K562 (cell line): Measurements from ENCODE around the gene PUS7. TPM values are rescaled to one million over a fixed set of nuclear protein-coding genes. Genes with fewer than 3 reads are reported as not detected.

ENCODE experiments used
- ATAC-seq: fragments of 200-7000 bp; cut with Tn5 transposase; 3 replicates; pipeline ENCODE4 v1.9.1; 2020; ENCODE audit warnings: moderate library complexity
- BruUV-seq: library from RNA; stranded (reverse); fragments of 400-500 nt; replicated peaks from 2 replicates; lab custom pipeline; 2021; lab: Mats Ljungman, UMichigan
- CTCF ChIA-PET: fragments of 300-600 bp; formaldehyde crosslinking; extraction: SDS; loops from one replicate; lab custom pipeline; 2021; ENCODE audit warnings: low intra/inter-chr PET ratio; lab: Yijun Ruan, JAX
- POLR2A ChIA-PET: fragments of 300-600, 350-650 bp; sonication (Branson Sonifier 250); formaldehyde crosslinking; extraction: SDS; loops from one replicate; lab custom pipeline; 2021; ENCODE audit warnings: antibody characterized with exemption, inconsistent platforms; lab: Yijun Ruan, JAX
- DNase-seq, 4 experiments: peaks; one replicate each; pipeline versions ENCODE4 v3.0.0 to v3.0.0-alpha.2; 2011 to 2018; ENCODE audit warnings: low spot score in 3 of 4, mixed read lengths in 3 of 4; ENCODE audit errors: extremely low read depth in 1 of 4
- FAIRE-seq: peaks from 2 replicates; lab custom pipeline; 2011; peaks lifted over from hg19 to GRCh38; lab: Jason Lieb, UNC
- H2AFZ ChIP-seq: 2 replicates; pipeline ENCODE4 v1.6.0; 2011; ENCODE audit warnings: low read depth, low read length, control low read depth, inconsistent platforms
- H3K27ac ChIP-seq: fragments of 200-600 bp; 3 replicates; pipeline ENCODE4 v1.8.0; 2011; ENCODE audit warnings: low read depth, mild to moderate bottlenecking, control low read depth, inconsistent platforms, low read length, moderate library complexity, mixed read lengths; ENCODE audit errors: extremely low read depth
- H3K27me3 ChIP-seq, 2 experiments: fragments of 300-600 bp in 1 of 2; 2 replicates in 1 of 2; 3 replicates in 1 of 2; pipeline versions ENCODE4 v1.6.0 to v1.8.0; 2011; ENCODE audit warnings: inconsistent platforms in 2 of 2, low read length in 2 of 2, mild to moderate bottlenecking in 1 of 2, mixed read lengths in 1 of 2, moderate library complexity in 1 of 2; ENCODE audit not compliant: control insufficient read depth in 2 of 2, insufficient read depth in 2 of 2
- H3K36me3 ChIP-seq: fragments of 300-600 bp; 3 replicates; pipeline ENCODE4 v1.8.0; 2011; ENCODE audit warnings: mild to moderate bottlenecking, low read length, inconsistent platforms; ENCODE audit not compliant: control insufficient read depth, insufficient read depth
- H3K4me1 ChIP-seq, 2 experiments: fragments of 200-600 bp in 1 of 2; replicated peaks in 1 of 2; 2 replicates in 1 of 2; 3 replicates in 1 of 2; pipeline versions ENCODE4 v1.5.1 to v1.8.0; 2011; ENCODE audit warnings: inconsistent platforms in 2 of 2, low read length in 2 of 2, mild to moderate bottlenecking in 1 of 2, mixed read lengths in 1 of 2, moderate library complexity in 1 of 2; ENCODE audit not compliant: control insufficient read depth in 2 of 2, insufficient read depth in 2 of 2
- H3K4me2 ChIP-seq: 2 replicates; pipeline ENCODE4 v1.6.1; 2011; ENCODE audit warnings: low read length, control low read depth, inconsistent platforms, mixed read lengths; ENCODE audit not compliant: insufficient read depth
- H3K4me3 ChIP-seq: fragments of 200-600 bp; sonication (generic), shearing (Covaris generic); 2 replicates; pipeline ENCODE4 v1.5.1; 2016; ENCODE audit warnings: control low read depth, inconsistent platforms
- H3K79me2 ChIP-seq: fragments of 200-600 bp; 3 replicates; pipeline ENCODE4 v1.8.0; 2011; ENCODE audit warnings: low read length, inconsistent platforms; ENCODE audit not compliant: control insufficient read depth, insufficient read depth
- H3K9ac ChIP-seq, 2 experiments: 2 replicates each; pipeline versions ENCODE4 v1.6.0 to v1.6.1; 2011; ENCODE audit warnings: low read depth in 2 of 2, low read length in 2 of 2, control low read depth in 1 of 2, inconsistent platforms in 1 of 2, mild to moderate bottlenecking in 1 of 2, mixed read lengths in 1 of 2; ENCODE audit not compliant: insufficient read depth in 1 of 2
- H3K9me1 ChIP-seq: one replicate; pipeline ENCODE4 v1.6.0; 2011; ENCODE audit warnings: inconsistent platforms, mild to moderate bottlenecking, low read length, moderate library complexity; ENCODE audit not compliant: control insufficient read depth, insufficient read depth
- H3K9me3 ChIP-seq: replicated peaks from 2 replicates; pipeline ENCODE4 v1.5.1; 2011; ENCODE audit warnings: low read depth, low read length, inconsistent platforms; ENCODE audit not compliant: control insufficient read depth, insufficient read depth
- H4K20me1 ChIP-seq: replicated peaks from 2 replicates; pipeline ENCODE4 v1.6.1; 2011; ENCODE audit warnings: low read length, inconsistent platforms, mixed read lengths; ENCODE audit not compliant: control insufficient read depth, insufficient read depth
- ELF2 ChIP-seq: fragments of 250-450 bp; sonication (Bioruptor Pico); IDR thresholded peaks from 2 replicates; pipeline ENCODE4 v1.5.0; 2021; ENCODE audit warnings: mild to moderate bottlenecking
- JUN ChIP-seq, 2 experiments: sonication (generic) in 1 of 2; formaldehyde crosslinking in 1 of 2; IDR thresholded peaks; 2 replicates each; pipeline versions ENCODE4 v1.6.1 to v1.8.0; 2012 to 2022; ENCODE audit warnings: borderline replicate concordance in 2 of 2, mild to moderate bottlenecking in 2 of 2, improper control_type of control experiment in 1 of 2, low read depth in 1 of 2, low read length in 1 of 2, missing genetic modification reagents in 1 of 2
- NCOR1 ChIP-seq: fragments of 450-650 bp; IDR thresholded peaks from 2 replicates; pipeline ENCODE4 v1.6.1; 2016; ENCODE audit warnings: mild to moderate bottlenecking, moderate library complexity
- RBM15 ChIP-seq: fragments of 200-400 bp; formaldehyde crosslinking; IDR thresholded peaks from 2 replicates; pipeline ENCODE4 v1.6.1; 2018; ENCODE audit warnings: mild to moderate bottlenecking, low read length, moderate library complexity; ENCODE audit not compliant: insufficient read depth
- SETDB1 ChIP-seq: IDR thresholded peaks from one replicate; pipeline ENCODE4 v1.6.1; 2012; ENCODE audit warnings: low read length, control low read depth, inconsistent platforms
- SMARCE1 ChIP-seq: fragments of 450-650 bp; IDR thresholded peaks from 2 replicates; pipeline ENCODE4 v1.7.1; 2016; ENCODE audit warnings: mild to moderate bottlenecking
- YY1 ChIP-seq, 3 experiments: IDR thresholded peaks; 2 replicates each; pipeline ENCODE4 v1.6.1; 2011; ENCODE audit warnings: low read length in 2 of 3, mild to moderate bottlenecking in 2 of 3, moderate library complexity in 2 of 3, borderline replicate concordance in 1 of 3, control low read depth in 1 of 3, low read depth in 1 of 3; ENCODE audit not compliant: insufficient read depth in 3 of 3, insufficient replicate concordance in 2 of 3, control insufficient read depth in 1 of 3, insufficient read length in 1 of 3; ENCODE audit errors: extremely low read depth in 1 of 3
- ZNF551 ChIP-seq: fragments of 250-450 bp; sonication (Bioruptor Pico); IDR thresholded peaks from 2 replicates; pipeline ENCODE4 v1.5.0; 2021; ENCODE audit warnings: mild to moderate bottlenecking, moderate library complexity
- ZNF644 ChIP-seq: fragments of 200-800 bp; sonication (Bioruptor generic); IDR thresholded peaks from 2 replicates; pipeline ENCODE4 v1.6.1; 2016; ENCODE audit warnings: low read depth, missing genetic modification characterization, missing compliant biosample characterization
- ZNF699 ChIP-seq: fragments of 250-450 bp; sonication (Bioruptor Pico); IDR thresholded peaks from 2 replicates; pipeline ENCODE4 v1.8.0; 2021; ENCODE audit warnings: mild to moderate bottlenecking, moderate library complexity; ENCODE audit not compliant: insufficient replicate concordance
- WGBS: fragments of 100-300 bp; shearing (Covaris generic); methylation state at CpG from one replicate; pipeline ENCODE4 v1.1.6; 2016; ENCODE audit warnings: low coverage, mixed read lengths; ENCODE audit not compliant: insufficient coverage; ENCODE audit errors: missing lambda C conversion rate; 5-methylcytosine and 5-hydroxymethylcytosine counted together
- in situ Hi-C: fragments of 300-500 bp; cut with MboI; formaldehyde crosslinking; loops from 4 replicates; pipeline ENCODE4 v1.15.0; 2018; ENCODE audit warnings: inconsistent platforms, mixed read lengths
- intact Hi-C: fragments of 100-400 bp; cut with micrococcal nuclease; formaldehyde crosslinking; loops from 2 replicates; pipeline ENCODE4 v1.14.2; 2022
- polyA plus RNA-seq, 8 experiments: library from polyadenylated mRNA; depleted of rRNA in 4 of 8; stranded (reverse) in 5 of 8; unstranded in 3 of 8; fragments of >200 nt; fragmentation: Nextera tagmentation in 2 of 8; fragmentation: Illumina TruSeq in 1 of 8; extraction: Ambion mirVana in 2 of 8; extraction: Trizol in 1 of 8; gene quantifications; 2 replicates each; pipeline versions ENCODE4 v1.2.1 to v1.2.3, GENCODE V29; 2011 to 2014; ENCODE audit warnings: inconsistent platforms in 1 of 8, missing spikeins in 1 of 8
- total RNA-seq, 7 experiments: library from RNA; depleted of rRNA in 6 of 7; stranded (reverse); fragments of >200 nt in 6 of 7; fragmentation: Illumina TruSeq in 2 of 7; extraction: Trizol in 2 of 7; gene quantifications; 2 replicates each; pipeline versions ENCODE4 v1.2.1 to v1.2.3, GENCODE V29; 2011 to 2021; ENCODE audit warnings: low replicate concordance in 1 of 7
- TF ChIP-seq, protein P1 (sequence below): IDR thresholded peaks from 3 replicates; pipeline ENCODE4 v1.6.1; 2011; ENCODE audit warnings: borderline replicate concordance, mild to moderate bottlenecking, moderate library complexity; ENCODE audit not compliant: insufficient read length; ENCODE audit errors: extremely low read depth
- TF ChIP-seq, protein P2 (sequence below): sonication (generic); formaldehyde crosslinking; IDR thresholded peaks from 2 replicates; pipeline ENCODE4 v1.8.0; 2023; ENCODE audit warnings: missing genetic modification reagents, mild to moderate bottlenecking, borderline replicate concordance

Gene PUS7
- total and polyA plus RNA-seq, 9 of the 15 experiments (the other 6 are each of a cell fraction or from before 2014, with no cell fraction given) = 15.1 to 95.6 (median 63.2) TPM

DNA sequence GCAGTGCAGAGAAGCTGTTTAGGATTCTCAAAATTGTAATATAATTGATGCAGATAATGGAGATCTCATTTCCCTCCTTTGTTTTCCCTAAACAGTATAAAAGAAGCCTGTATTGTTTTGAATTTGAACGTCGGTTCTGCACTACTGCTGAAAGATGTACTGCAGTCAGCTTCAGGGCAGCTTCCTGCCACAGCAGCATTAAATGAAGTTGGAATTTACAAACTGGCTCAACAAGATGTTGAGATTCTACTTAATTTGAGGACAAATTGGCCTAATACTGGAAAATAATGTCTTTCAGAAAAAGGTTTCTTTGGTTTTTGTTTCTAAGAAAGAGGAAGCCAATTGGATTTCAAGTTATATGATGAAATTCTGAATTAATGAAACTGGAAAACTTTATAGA, 45.0 kb upstream of the PUS7 start:
- POLR2A ChIA-PET = interaction anchor here (0.5 to 1.4 kb wide), 5 partner anchors 12 to 260 kb away, joined by 3 to 4 read pairs (median 3); no protein-coding TSS in a partner anchor
- no peak for ATAC-seq
- BruUV-seq = no TSS peak

More for the DNA sequence above, 45.0 kb upstream of the PUS7 start:
- in situ Hi-C loops (no loop called here), intact Hi-C loops (no loop called here)
- WGBS = 89% methylated on average over 2 of the region's 2 CpGs
- H3K36me3 ChIP-seq = peaks cover 79% of the 10 kb centered on the region
- no peak overlapping the region for H3K4me3 ChIP-seq
- H3K9me1 ChIP-seq = no peaks in the 10 kb centered on the region
- H3K79me2 ChIP-seq = no peaks in the 10 kb centered on the region
- no peaks in the 10 kb centered on the region for H3K27me3 ChIP-seq
- no peak overlapping the region for H2AFZ ChIP-seq
- H3K4me2 ChIP-seq = no peak overlapping the region
- no peak overlapping the region for H3K27ac ChIP-seq
- no peak for FAIRE-seq
- CTCF ChIA-PET = no interaction called here
- H4K20me1 ChIP-seq = no peaks in the 10 kb centered on the region
- no peaks in the 10 kb centered on the region for H3K9me3 ChIP-seq
- no peak for TF ChIP-seq SETDB1
- no peak for TF ChIP-seq NCOR1
- TF ChIP-seq RBM15 = no peak
- no peak for TF ChIP-seq ELF2 (CRISPR knock-in tag)
- TF ChIP-seq ZNF644 (tag) = no peak
- TF ChIP-seq YY1 (IDR thresholded peaks at IDR 0.05; ENCODE audit: borderline replicate concordance in 1 of 3, control insufficient read depth in 1 of 3, extremely low read depth in 1 of 3, insufficient read depth in 3 of 3, insufficient read length in 1 of 3, insufficient replicate concordance in 2 of 3, low read depth in 1 of 3, low read length in 2 of 3) = no peak
- no peak for TF ChIP-seq ZNF699 (CRISPR knock-in tag)
- TF ChIP-seq, protein P1, sequence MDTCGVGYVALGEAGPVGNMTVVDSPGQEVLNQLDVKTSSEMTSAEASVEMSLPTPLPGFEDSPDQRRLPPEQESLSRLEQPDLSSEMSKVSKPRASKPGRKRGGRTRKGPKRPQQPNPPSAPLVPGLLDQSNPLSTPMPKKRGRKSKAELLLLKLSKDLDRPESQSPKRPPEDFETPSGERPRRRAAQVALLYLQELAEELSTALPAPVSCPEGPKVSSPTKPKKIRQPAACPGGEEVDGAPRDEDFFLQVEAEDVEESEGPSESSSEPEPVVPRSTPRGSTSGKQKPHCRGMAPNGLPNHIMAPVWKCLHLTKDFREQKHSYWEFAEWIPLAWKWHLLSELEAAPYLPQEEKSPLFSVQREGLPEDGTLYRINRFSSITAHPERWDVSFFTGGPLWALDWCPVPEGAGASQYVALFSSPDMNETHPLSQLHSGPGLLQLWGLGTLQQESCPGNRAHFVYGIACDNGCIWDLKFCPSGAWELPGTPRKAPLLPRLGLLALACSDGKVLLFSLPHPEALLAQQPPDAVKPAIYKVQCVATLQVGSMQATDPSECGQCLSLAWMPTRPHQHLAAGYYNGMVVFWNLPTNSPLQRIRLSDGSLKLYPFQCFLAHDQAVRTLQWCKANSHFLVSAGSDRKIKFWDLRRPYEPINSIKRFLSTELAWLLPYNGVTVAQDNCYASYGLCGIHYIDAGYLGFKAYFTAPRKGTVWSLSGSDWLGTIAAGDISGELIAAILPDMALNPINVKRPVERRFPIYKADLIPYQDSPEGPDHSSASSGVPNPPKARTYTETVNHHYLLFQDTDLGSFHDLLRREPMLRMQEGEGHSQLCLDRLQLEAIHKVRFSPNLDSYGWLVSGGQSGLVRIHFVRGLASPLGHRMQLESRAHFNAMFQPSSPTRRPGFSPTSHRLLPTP = no peak
- no peak for TF ChIP-seq ZNF551
- TF ChIP-seq SMARCE1 = no peak
- no peak for TF ChIP-seq JUN (IDR thresholded peaks at IDR 0.05; ENCODE audit: borderline replicate concordance, low read depth, low read length)
- no peak for TF ChIP-seq JUN (CRISPR knock-in tag; IDR thresholded peaks at IDR 0.05; ENCODE audit: borderline replicate concordance)
- TF ChIP-seq, protein P2, sequence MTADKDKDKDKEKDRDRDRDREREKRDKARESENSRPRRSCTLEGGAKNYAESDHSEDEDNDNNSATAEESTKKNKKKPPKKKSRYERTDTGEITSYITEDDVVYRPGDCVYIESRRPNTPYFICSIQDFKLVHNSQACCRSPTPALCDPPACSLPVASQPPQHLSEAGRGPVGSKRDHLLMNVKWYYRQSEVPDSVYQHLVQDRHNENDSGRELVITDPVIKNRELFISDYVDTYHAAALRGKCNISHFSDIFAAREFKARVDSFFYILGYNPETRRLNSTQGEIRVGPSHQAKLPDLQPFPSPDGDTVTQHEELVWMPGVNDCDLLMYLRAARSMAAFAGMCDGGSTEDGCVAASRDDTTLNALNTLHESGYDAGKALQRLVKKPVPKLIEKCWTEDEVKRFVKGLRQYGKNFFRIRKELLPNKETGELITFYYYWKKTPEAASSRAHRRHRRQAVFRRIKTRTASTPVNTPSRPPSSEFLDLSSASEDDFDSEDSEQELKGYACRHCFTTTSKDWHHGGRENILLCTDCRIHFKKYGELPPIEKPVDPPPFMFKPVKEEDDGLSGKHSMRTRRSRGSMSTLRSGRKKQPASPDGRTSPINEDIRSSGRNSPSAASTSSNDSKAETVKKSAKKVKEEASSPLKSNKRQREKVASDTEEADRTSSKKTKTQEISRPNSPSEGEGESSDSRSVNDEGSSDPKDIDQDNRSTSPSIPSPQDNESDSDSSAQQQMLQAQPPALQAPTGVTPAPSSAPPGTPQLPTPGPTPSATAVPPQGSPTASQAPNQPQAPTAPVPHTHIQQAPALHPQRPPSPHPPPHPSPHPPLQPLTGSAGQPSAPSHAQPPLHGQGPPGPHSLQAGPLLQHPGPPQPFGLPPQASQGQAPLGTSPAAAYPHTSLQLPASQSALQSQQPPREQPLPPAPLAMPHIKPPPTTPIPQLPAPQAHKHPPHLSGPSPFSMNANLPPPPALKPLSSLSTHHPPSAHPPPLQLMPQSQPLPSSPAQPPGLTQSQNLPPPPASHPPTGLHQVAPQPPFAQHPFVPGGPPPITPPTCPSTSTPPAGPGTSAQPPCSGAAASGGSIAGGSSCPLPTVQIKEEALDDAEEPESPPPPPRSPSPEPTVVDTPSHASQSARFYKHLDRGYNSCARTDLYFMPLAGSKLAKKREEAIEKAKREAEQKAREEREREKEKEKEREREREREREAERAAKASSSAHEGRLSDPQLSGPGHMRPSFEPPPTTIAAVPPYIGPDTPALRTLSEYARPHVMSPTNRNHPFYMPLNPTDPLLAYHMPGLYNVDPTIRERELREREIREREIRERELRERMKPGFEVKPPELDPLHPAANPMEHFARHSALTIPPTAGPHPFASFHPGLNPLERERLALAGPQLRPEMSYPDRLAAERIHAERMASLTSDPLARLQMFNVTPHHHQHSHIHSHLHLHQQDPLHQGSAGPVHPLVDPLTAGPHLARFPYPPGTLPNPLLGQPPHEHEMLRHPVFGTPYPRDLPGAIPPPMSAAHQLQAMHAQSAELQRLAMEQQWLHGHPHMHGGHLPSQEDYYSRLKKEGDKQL (CRISPR knock-in tag) = no peak
- TF ChIP-seq, all 486 proteins: peak for 0
- Histone ChIP-seq H3K9ac (no peak overlapping the region), H3K4me1 (no peaks in the 10 kb centered on the region)
- DNase-seq = no peak
